ENCODE results near the gene NHEJ1. TPM values are rescaled to one million over a fixed set of nuclear protein-coding genes. Genes with fewer than 3 reads are reported as not detected.

Gene NHEJ1
- total RNA-seq, 1 experiment from 2014 or later: 21.7 TPM

GRCh38 chr2:219107758-219108157 is 52.9 kb downstream of the NHEJ1 start:
- no peaks in the 10 kb centered on the region for H3K4me1 ChIP-seq
- no peak for DNase-seq
- no peaks in the 10 kb centered on the region for H3K9me3 ChIP-seq (replicated peaks)
- H3K27ac ChIP-seq: no peak overlapping the region
- no peaks in the 10 kb centered on the region for H3K27me3 ChIP-seq
- no peaks in the 10 kb centered on the region for H3K36me3 ChIP-seq
- no peak overlapping the region for H3K4me3 ChIP-seq

- H3K36me3 ChIP-seq: no peaks in the 10 kb centered on the region
- H3K27ac ChIP-seq: no peak overlapping the region
- DNase-seq: no peak
- no peak overlapping the region for H3K4me3 ChIP-seq
- no peaks in the 10 kb centered on the region for H3K4me1 ChIP-seq
- no peaks in the 10 kb centered on the region for H3K9me3 ChIP-seq (replicated peaks)
- H3K27me3 ChIP-seq: no peaks in the 10 kb centered on the region
Measured at GRCh38 chr2:219106251-219106650, 54.4 kb downstream of the NHEJ1 start.

- peak; percentile 44 to 81 for DNase-seq
- no peaks in the 10 kb centered on the region for H3K27me3 ChIP-seq
Measured at GRCh38 chr2:219104107-219105035, 56.2 kb downstream of the NHEJ1 start.

GRCh38 chr2:219099329-219099728 is 61.3 kb downstream of the NHEJ1 start:
- Histone ChIP-seq H3K27ac (no peak overlapping the region), H3K36me3 (no peaks in the 10 kb centered on the region), H3K4me3 (no peak overlapping the region), H3K4me1 (peaks cover 8% of the 10 kb centered on the region), H3K9me3 (replicated peaks) (no peaks in the 10 kb centered on the region), H3K27me3 (no peaks in the 10 kb centered on the region)
- DNase-seq: no peak

More at GRCh38 chr2:219104107-219105035, 56.2 kb downstream of the NHEJ1 start:
- no peaks in the 10 kb centered on the region for H3K4me1 ChIP-seq
- no peaks in the 10 kb centered on the region for H3K36me3 ChIP-seq
- no peak overlapping the region for H3K4me3 ChIP-seq
- H3K9me3 ChIP-seq (replicated peaks): no peaks in the 10 kb centered on the region
- H3K27ac ChIP-seq: no peak overlapping the region

- Histone ChIP-seq H3K4me1 (peaks cover 18% of the 10 kb centered on the region), H3K27ac (no peak overlapping the region), H3K36me3 (no peaks in the 10 kb centered on the region), H3K9me3 (replicated peaks) (no peaks in the 10 kb centered on the region), H3K27me3 (no peaks in the 10 kb centered on the region), H3K4me3 (no peak overlapping the region)
- DNase-seq: no peak
Measured at GRCh38 chr2:219095406-219095935, 65.1 kb downstream of the NHEJ1 start.

GRCh38 chr2:219094171-219094570 is 66.4 kb downstream of the NHEJ1 start:
- H3K4me3 ChIP-seq: no peak overlapping the region
- H3K9me3 ChIP-seq (replicated peaks): no peaks in the 10 kb centered on the region
- H3K27ac ChIP-seq: no peak overlapping the region
- peaks cover 18% of the 10 kb centered on the region for H3K4me1 ChIP-seq
- H3K27me3 ChIP-seq: no peaks in the 10 kb centered on the region
- H3K36me3 ChIP-seq: 0 out of 2 replicates have a peak, but pooled peaks cover 2% of the 10 kb centered on the region
- no peak for DNase-seq

GRCh38 chr2:219090436-219091299 is 69.9 kb downstream of the NHEJ1 start:
- H3K9me3 ChIP-seq (replicated peaks): 0 out of 2 replicates have a peak, but pooled peaks cover 2% of the 10 kb centered on the region
- H3K4me3 ChIP-seq: no peak overlapping the region
- H3K27me3 ChIP-seq: no peaks in the 10 kb centered on the region
- no peak for DNase-seq
- peaks cover 40% of the 10 kb centered on the region for H3K4me1 ChIP-seq
- H3K36me3 ChIP-seq: 0 out of 2 replicates have a peak, but pooled peaks cover 2% of the 10 kb centered on the region
- no peak overlapping the region for H3K27ac ChIP-seq

GRCh38 chr2:219089330-219089729 is 71.3 kb downstream of the NHEJ1 start:
- H3K9me3 ChIP-seq (replicated peaks): 0 out of 2 replicates have a peak, but pooled peaks cover 2% of the 10 kb centered on the region
- H3K4me3 ChIP-seq: no peak overlapping the region
- H3K27me3 ChIP-seq: no peaks in the 10 kb centered on the region
- 0 out of 2 replicates have a peak, but pooled peaks cover 2% of the 10 kb centered on the region for H3K36me3 ChIP-seq
- peaks cover 40% of the 10 kb centered on the region for H3K4me1 ChIP-seq
- no peak for DNase-seq
- H3K27ac ChIP-seq: no peak overlapping the region

GRCh38 chr2:219087848-219088247 is 72.8 kb downstream of the NHEJ1 start:
- Histone ChIP-seq H3K4me3 (no peak overlapping the region), H3K9me3 (replicated peaks) (0 out of 2 replicates have a peak, but pooled peaks cover 2% of the 10 kb centered on the region), H3K27me3 (no peaks in the 10 kb centered on the region), H3K27ac (peak overlapping the region; percentile 100), H3K4me1 (peaks cover 29% of the 10 kb centered on the region), H3K36me3 (0 out of 2 replicates have a peak, but pooled peaks cover 2% of the 10 kb centered on the region)
- DNase-seq: no peak

- Histone ChIP-seq H3K9me3 (replicated peaks) (0 out of 2 replicates have a peak, but pooled peaks cover 2% of the 10 kb centered on the region), H3K4me3 (peak overlapping the region; percentile 38), H3K27me3 (no peaks in the 10 kb centered on the region), H3K36me3 (0 out of 2 replicates have a peak, but pooled peaks cover 2% of the 10 kb centered on the region), H3K27ac (peak overlapping the region; percentile 100), H3K4me1 (peaks cover 29% of the 10 kb centered on the region)
- peak; percentile 97 to 99 for DNase-seq
Measured at GRCh38 chr2:219087361-219087760, 73.3 kb downstream of the NHEJ1 start.

- H3K27ac ChIP-seq: peak overlapping the region; percentile 100
- H3K4me3 ChIP-seq: peak overlapping the region; percentile 38
- H3K9me3 ChIP-seq (replicated peaks): 0 out of 2 replicates have a peak, but pooled peaks cover 2% of the 10 kb centered on the region
- peaks cover 29% of the 10 kb centered on the region for H3K4me1 ChIP-seq
- DNase-seq: no peak
- H3K36me3 ChIP-seq: 0 out of 2 replicates have a peak, but pooled peaks cover 2% of the 10 kb centered on the region
- no peaks in the 10 kb centered on the region for H3K27me3 ChIP-seq
Measured at GRCh38 chr2:219086196-219086595, 74.4 kb downstream of the NHEJ1 start.

GRCh38 chr2:219084791-219085190 is 75.8 kb downstream of the NHEJ1 start:
- Histone ChIP-seq H3K36me3 (0 out of 2 replicates have a peak, but pooled peaks cover 2% of the 10 kb centered on the region), H3K4me3 (no peak overlapping the region), H3K9me3 (replicated peaks) (0 out of 2 replicates have a peak, but pooled peaks cover 2% of the 10 kb centered on the region), H3K27me3 (no peaks in the 10 kb centered on the region), H3K27ac (no peak overlapping the region), H3K4me1 (peaks cover 29% of the 10 kb centered on the region)
- no peak for DNase-seq

GRCh38 chr2:219082332-219082958 is 78.2 kb downstream of the NHEJ1 start:
- no peak overlapping the region for H3K27ac ChIP-seq
- no peak for DNase-seq
- H3K9me3 ChIP-seq (replicated peaks): no peaks in the 10 kb centered on the region
- peaks cover 22% of the 10 kb centered on the region for H3K4me1 ChIP-seq
- H3K36me3 ChIP-seq: no peaks in the 10 kb centered on the region
- H3K27me3 ChIP-seq: no peaks in the 10 kb centered on the region
- H3K4me3 ChIP-seq: no peak overlapping the region
